Heart left ventricle (tissue), 13 donors: ENCODE data around the gene HPF1.

ENCODE experiments used
- CTCF ChIP-seq, 12 donors: fragments of 200-600 bp; sonication (generic) in 4 of 12; IDR thresholded peaks; one replicate each; pipeline versions ENCODE4 v1.5.0 to v1.8.0; 2018 to 2022; ENCODE audit warnings: antibody characterized with exemption in 12 of 12, mild to moderate bottlenecking in 5 of 12
- POLR2A ChIP-seq, 2 donors: fragments of 450-650 bp; IDR thresholded peaks; one replicate each; pipeline ENCODE4 v1.6.1; 2017; ENCODE audit warnings: antibody characterized with exemption in 2 of 2, mild to moderate bottlenecking in 2 of 2, moderate library complexity in 2 of 2
- donor health status: ischemic (EF 13 %, LVEDD 7.1; RV severe dilation, severe dysfunction).
- donor health status: DM: no; HTN: yes; CAD: no.
- donor health status: DM: no; HTN: no; CAD: no.
- donor health status: ischemic (EF 25% LVEDD 6.9; RV normal size, moderate dysfunction).
- donor health status: ischemic (EF 25% LVEDD 5.7; RV mildly dilated, moderate dysfunction).
- donor health status: ischemic (EF 35%, LVEDD 5.7; RV mildly dilated, moderate dysfunction).
- donor health status: nonischemic (EF 11% LVEDD 7.7; RV severe dilation, severe dysfunction).
- donor health status: DM: yes; HTN: yes; CAD: no.
- donor health status: PGD.
- donor health status: ischemic (EF 29% LVEDD 5.4; RV normal size, mild dysfunction).
- donor health status: nonischemic (EF 23%, LVEDD 6.1; RV moderate dilation, normal function).

- no peak for TF ChIP-seq CTCF (IDR thresholded peaks at IDR 0.05)
- TF ChIP-seq POLR2A (IDR thresholded peaks at IDR 0.05): no peak
Observed at GRCh38 chr4:169690787-169691186, 67.0 kb downstream of the HPF1 start.
